OCI-LY7 (cell line): Measurements from ENCODE around the gene ARHGAP31. TPM values are rescaled to one million over a fixed set of nuclear protein-coding genes. Genes with fewer than 3 reads are reported as not detected.

Experiments
- BruUV-seq: library from RNA; stranded (reverse); fragments of 400-500 nt; replicated peaks from 2 replicates; lab custom pipeline; 2021; lab: Mats Ljungman, UMichigan
- CTCF ChIA-PET: fragments of 300-600 bp; sonication (Branson Sonifier 250); formaldehyde crosslinking; loops from one replicate; lab custom pipeline; 2022; ENCODE audit warnings: antibody characterized with exemption; ENCODE audit not compliant: unreplicated experiment; lab: Charles Lee
- POLR2A ChIA-PET: fragments of 300-600 bp; sonication (Branson Sonifier 250); formaldehyde crosslinking; loops from one replicate; lab custom pipeline; 2022; ENCODE audit warnings: antibody characterized with exemption; lab: Charles Lee
- DNase-seq: peaks from one replicate; pipeline ENCODE4 v3.0.0-alpha.2; 2015; ENCODE audit warnings: low spot score
- H2AFZ ChIP-seq: fragments of 200-600 bp; sonication (generic), shearing (Covaris generic); 2 replicates; pipeline ENCODE4 v1.6.1; 2014; ENCODE audit warnings: mild to moderate bottlenecking, antibody characterized with exemption, low read length, moderate library complexity
- H3K27ac ChIP-seq: fragments of 200-600 bp; sonication (generic); 2 replicates; pipeline ENCODE4 v1.5.1; 2014; ENCODE audit warnings: mixed run types, low read depth, mild to moderate bottlenecking, moderate library complexity, low read length, inconsistent platforms; ENCODE audit not compliant: poor library complexity, severe bottlenecking
- H3K36me3 ChIP-seq: fragments of 200-600 bp; sonication (generic); 2 replicates; pipeline ENCODE4 v1.6.1; 2014; ENCODE audit warnings: mild to moderate bottlenecking, antibody characterized with exemption, low read length, moderate library complexity, mixed read lengths; ENCODE audit not compliant: insufficient read depth
- H3K4me1 ChIP-seq: fragments of 200-600 bp; sonication (generic); 2 replicates; pipeline ENCODE4 v1.5.1; 2014; ENCODE audit warnings: mild to moderate bottlenecking, low read length; ENCODE audit not compliant: insufficient read depth, poor library complexity, severe bottlenecking
- H3K4me2 ChIP-seq: fragments of 200-600 bp; sonication (generic); 2 replicates; pipeline ENCODE4 v1.6.1; 2014; ENCODE audit warnings: mild to moderate bottlenecking, low read length
- H3K4me3 ChIP-seq: fragments of 200-600 bp; sonication (generic); 2 replicates; pipeline ENCODE4 v1.5.1; 2014; ENCODE audit warnings: mild to moderate bottlenecking, low read depth, low read length; ENCODE audit not compliant: poor library complexity, severe bottlenecking
- H3K79me2 ChIP-seq: fragments of 200-600 bp; sonication (generic); 2 replicates; pipeline ENCODE4 v1.6.1; 2016; ENCODE audit warnings: low read depth, mild to moderate bottlenecking, low read length, moderate library complexity, mixed read lengths; ENCODE audit not compliant: insufficient read depth
- H3K9me2 ChIP-seq: fragments of 200-600 bp; sonication (generic); 2 replicates; pipeline ENCODE4 v1.6.1; 2016; ENCODE audit warnings: mild to moderate bottlenecking, low read length, mixed read lengths; ENCODE audit not compliant: insufficient read depth
- H3K9me3 ChIP-seq: fragments of 200-600 bp; sonication (generic); 2 replicates; pipeline ENCODE4 v1.6.1; 2014; ENCODE audit warnings: mild to moderate bottlenecking, mixed run types, low read length, mixed read lengths
- H4K20me1 ChIP-seq: fragments of 200-600 bp; sonication (generic); 2 replicates; pipeline ENCODE4 v1.6.1; 2014; ENCODE audit warnings: mild to moderate bottlenecking, antibody characterized with exemption, low read length, moderate library complexity, mixed read lengths; ENCODE audit not compliant: insufficient read depth
- EZH2phosphoT487 ChIP-seq: fragments of 200-600 bp; sonication (generic); IDR thresholded peaks from 2 replicates; pipeline ENCODE4 v1.6.1; 2018; ENCODE audit warnings: low read depth, borderline replicate concordance, mild to moderate bottlenecking, mixed run types, antibody characterized with exemption, low read length, moderate library complexity, mixed read lengths
- intact Hi-C: fragments of 100-400 bp; cut with micrococcal nuclease; formaldehyde crosslinking; loops from one replicate; pipeline ENCODE4 v1.10.0; 2022; ENCODE audit not compliant: unreplicated experiment
- total RNA-seq, 2 experiments: library from RNA; depleted of rRNA in 1 of 2; stranded (reverse); fragments of >200 nt in 1 of 2; shearing (Covaris generic) in 1 of 2; gene quantifications; 2 replicates each; pipeline ENCODE4 v1.2.3, GENCODE V29; 2014 to 2022
- TF ChIP-seq, protein P1 (sequence below): fragments of 200-600 bp; sonication (generic); conservative IDR thresholded peaks from 2 replicates; pipeline ENCODE4 v1.5.1; 2014; ENCODE audit warnings: mild to moderate bottlenecking, antibody characterized with exemption, low read length, moderate library complexity, mixed read lengths

The ARHGAP31 gene
- total RNA-seq, 2 experiments from 2014 or later, result 2.8 to 4.1 TPM

DNA sequence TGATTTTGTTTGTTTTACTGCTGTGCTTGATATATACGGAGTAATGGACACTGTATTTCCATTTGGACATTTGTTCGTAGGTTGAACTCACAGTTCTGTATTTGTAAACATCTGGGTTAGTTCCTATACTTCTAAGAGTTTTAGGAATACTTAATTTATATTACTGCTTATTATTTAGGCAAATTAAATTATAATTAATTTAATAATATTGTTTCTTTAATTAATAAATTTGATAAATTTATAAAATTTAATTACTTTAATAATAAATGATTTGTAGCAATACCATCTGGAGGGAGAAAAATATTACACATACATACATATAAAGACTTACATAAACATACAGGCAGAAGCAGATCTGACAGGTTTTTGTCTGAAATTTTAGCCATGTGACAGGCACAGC lies 39.0 kb upstream of the ARHGAP31 start:
- Histone ChIP-seq H3K9me3 (no peaks in the 10 kb centered on the region), H2AFZ (no peak overlapping the region), H3K36me3 (no peaks in the 10 kb centered on the region), H4K20me1 (no peaks in the 10 kb centered on the region), H3K4me2 (no peak overlapping the region), H3K9me2 (no peaks in the 10 kb centered on the region), H3K79me2 (no peaks in the 10 kb centered on the region), H3K4me3 (no peak overlapping the region), H3K27ac (no peak overlapping the region), H3K4me1 (peaks cover 18% of the 10 kb centered on the region)
- no peak for DNase-seq
- intact Hi-C loops, result no loop called here
- TF ChIP-seq, protein P1, sequence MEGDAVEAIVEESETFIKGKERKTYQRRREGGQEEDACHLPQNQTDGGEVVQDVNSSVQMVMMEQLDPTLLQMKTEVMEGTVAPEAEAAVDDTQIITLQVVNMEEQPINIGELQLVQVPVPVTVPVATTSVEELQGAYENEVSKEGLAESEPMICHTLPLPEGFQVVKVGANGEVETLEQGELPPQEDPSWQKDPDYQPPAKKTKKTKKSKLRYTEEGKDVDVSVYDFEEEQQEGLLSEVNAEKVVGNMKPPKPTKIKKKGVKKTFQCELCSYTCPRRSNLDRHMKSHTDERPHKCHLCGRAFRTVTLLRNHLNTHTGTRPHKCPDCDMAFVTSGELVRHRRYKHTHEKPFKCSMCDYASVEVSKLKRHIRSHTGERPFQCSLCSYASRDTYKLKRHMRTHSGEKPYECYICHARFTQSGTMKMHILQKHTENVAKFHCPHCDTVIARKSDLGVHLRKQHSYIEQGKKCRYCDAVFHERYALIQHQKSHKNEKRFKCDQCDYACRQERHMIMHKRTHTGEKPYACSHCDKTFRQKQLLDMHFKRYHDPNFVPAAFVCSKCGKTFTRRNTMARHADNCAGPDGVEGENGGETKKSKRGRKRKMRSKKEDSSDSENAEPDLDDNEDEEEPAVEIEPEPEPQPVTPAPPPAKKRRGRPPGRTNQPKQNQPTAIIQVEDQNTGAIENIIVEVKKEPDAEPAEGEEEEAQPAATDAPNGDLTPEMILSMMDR, result no peak
- TF ChIP-seq EZH2phosphoT487, result no peak
- no TSS peak for BruUV-seq
- ChIA-PET POLR2A (no interaction called here), CTCF (no interaction called here)

DNA sequence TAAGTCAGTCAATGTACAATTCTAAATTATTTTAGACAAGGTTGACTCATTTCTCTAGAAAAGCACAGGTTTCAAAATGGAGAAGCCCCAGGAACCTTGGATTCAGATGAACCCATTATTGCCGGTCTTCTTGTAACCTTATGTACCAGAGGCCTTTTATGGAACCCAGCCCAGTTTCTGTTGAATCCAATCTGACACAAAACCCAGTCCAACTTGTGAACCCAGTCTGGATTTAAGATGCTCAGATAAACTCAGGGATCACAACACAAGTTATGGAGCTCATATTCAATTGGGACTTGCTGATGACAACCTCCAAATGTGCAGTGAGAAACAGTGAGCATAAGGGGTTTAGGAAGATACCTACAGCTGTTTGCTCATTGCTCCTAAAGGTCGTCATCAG lies 37.1 kb upstream of the ARHGAP31 start:
- Histone ChIP-seq H3K9me3 (no peaks in the 10 kb centered on the region), H3K4me1 (peaks cover 18% of the 10 kb centered on the region), H4K20me1 (no peaks in the 10 kb centered on the region), H3K27ac (no peak overlapping the region), H3K79me2 (no peaks in the 10 kb centered on the region), H3K36me3 (no peaks in the 10 kb centered on the region), H3K4me3 (no peak overlapping the region), H3K4me2 (no peak overlapping the region), H2AFZ (no peak overlapping the region), H3K9me2 (no peaks in the 10 kb centered on the region)
- intact Hi-C loops, result no loop called here
- CTCF ChIA-PET, result no interaction called here
- POLR2A ChIA-PET, result interaction anchor here (1.5 kb wide), 2 partner anchors 10 to 16 kb away, joined by 5 to 11 read pairs; partner anchors contain the start of gene B4GALT4
- BruUV-seq, result no TSS peak
- TF ChIP-seq EZH2phosphoT487, result no peak
- TF ChIP-seq, protein P1, result no peak
- DNase-seq, result no peak

DNA sequence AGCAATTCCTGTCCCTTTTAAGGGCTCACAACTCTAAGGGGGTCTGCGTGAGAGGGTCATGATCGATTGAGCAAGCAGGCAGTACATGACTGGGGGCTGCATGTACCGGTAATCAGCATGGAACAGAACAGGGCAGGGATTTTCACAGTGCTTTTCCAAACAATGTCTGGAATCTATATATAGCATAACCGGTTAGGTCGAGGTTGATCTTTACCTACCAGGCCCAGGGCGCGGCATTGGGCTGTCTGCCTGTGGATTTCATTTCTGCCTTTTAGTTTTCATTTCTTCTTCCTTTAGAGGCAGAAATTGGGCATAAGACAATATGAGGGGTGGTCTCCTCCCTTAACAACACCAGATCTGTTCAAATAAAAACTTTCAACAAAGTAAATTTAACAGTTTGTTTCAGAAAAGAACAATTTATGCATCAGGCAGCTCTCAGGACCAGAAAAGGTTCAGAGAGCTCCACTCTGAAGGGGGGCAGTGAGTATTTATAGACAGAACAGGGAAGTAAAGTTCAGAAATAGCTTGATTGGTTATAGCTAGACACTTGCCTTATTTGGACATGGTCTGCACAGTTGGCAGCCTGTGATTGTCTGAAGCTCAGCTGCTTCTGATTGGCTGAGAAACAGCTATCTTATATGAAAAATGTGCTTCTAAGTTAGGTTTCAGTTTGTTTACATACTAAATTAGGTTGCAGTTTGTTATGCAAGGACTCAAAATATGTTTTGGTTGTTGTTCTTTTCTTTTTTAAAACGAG lies 36.4 kb upstream of the ARHGAP31 start:
- Histone ChIP-seq H4K20me1 (no peaks in the 10 kb centered on the region), H3K4me2 (no peak overlapping the region), H3K27ac (no peak overlapping the region), H3K9me3 (no peaks in the 10 kb centered on the region), H3K4me3 (no peak overlapping the region), H3K4me1 (peaks cover 18% of the 10 kb centered on the region), H3K79me2 (no peaks in the 10 kb centered on the region), H3K9me2 (no peaks in the 10 kb centered on the region), H2AFZ (peak overlapping the region; percentile 30; the same call in 1 of the 2 replicates), H3K36me3 (no peaks in the 10 kb centered on the region)
- no TSS peak for BruUV-seq
- DNase-seq, result peak; percentile 7
- POLR2A ChIA-PET, result interaction anchor here (0.6 to 1.5 kb wide), 8 partner anchors 9 to 683 kb away, joined by 3 to 11 read pairs (median 4); partner anchors contain the start of gene B4GALT4
- TF ChIP-seq EZH2phosphoT487, result no peak
- TF ChIP-seq, protein P1, result no peak
- CTCF ChIA-PET, result interaction anchor here (1.5 kb wide), 1 partner anchor 17 kb away, joined by 4 read pairs; the partner anchor contains the start of gene B4GALT4
- intact Hi-C loops, result no loop called here
